ENCODE data around the gene CDH26. TPM values are rescaled to one million over a fixed set of nuclear protein-coding genes. Genes with fewer than 3 reads are reported as not detected.
A peak's percentile ranks its signal among the peaks of the same experiment; 100 is the strongest.

Gene CDH26
- total RNA-seq, 1 donor from 2014 or later, result not detected

- DNase-seq (ENCODE audit: low read depth), result no peak
- no peak overlapping the region for H3K4me3 ChIP-seq (ENCODE audit: low read depth, low read length)
- no peak for TF ChIP-seq CTCF (conservative IDR thresholded peaks at IDR 0.05; ENCODE audit: low read depth, low read length)
Observed at GRCh38 chr20:59925899-59926298, 32.3 kb upstream of the CDH26 start.

- TF ChIP-seq CTCF (conservative IDR thresholded peaks at IDR 0.05; ENCODE audit: low read depth, low read length), result no peak
- no peak for DNase-seq (ENCODE audit: low read depth)
Observed at GRCh38 chr20:59931511-59932312, 26.5 kb upstream of the CDH26 start.

GRCh38 chr20:59932616-59933295 is 25.5 kb upstream of the CDH26 start:
- TF ChIP-seq CTCF (conservative IDR thresholded peaks at IDR 0.05; ENCODE audit: low read depth, low read length), result no peak
- DNase-seq (ENCODE audit: low read depth), result no peak
- no peak overlapping the region for H3K4me3 ChIP-seq (ENCODE audit: low read depth, low read length)

More at GRCh38 chr20:59931511-59932312, 26.5 kb upstream of the CDH26 start:
- H3K4me3 ChIP-seq (ENCODE audit: low read depth, low read length), result no peak overlapping the region

- no peak for DNase-seq (ENCODE audit: low read depth)
Observed at GRCh38 chr20:59933296-59933848, 24.9 kb upstream of the CDH26 start, which contains the start of gene SYCP2. Gene SYCP2 (minus strand): TSS chr20:59933637. CDS start chr20:59922413, 11,224 bp downstream.

GRCh38 chr20:59933849-59934585 is 24.2 kb upstream of the CDH26 start:
- peak; percentile 86 for TF ChIP-seq CTCF (conservative IDR thresholded peaks at IDR 0.05; ENCODE audit: low read depth, low read length)
- no peak for DNase-seq (ENCODE audit: low read depth)
- peak overlapping the region; percentile 75 for H3K4me3 ChIP-seq (ENCODE audit: low read depth, low read length)

More at GRCh38 chr20:59933296-59933848, 24.9 kb upstream of the CDH26 start, which contains the start of gene SYCP2:
- H3K4me3 ChIP-seq (ENCODE audit: low read depth, low read length), result peak within 1 kb of the TSS; percentile 75
- TF ChIP-seq CTCF (conservative IDR thresholded peaks at IDR 0.05; ENCODE audit: low read depth, low read length), result no peak

- no peak overlapping the region for H3K4me3 ChIP-seq (ENCODE audit: low read depth, low read length)
- no peak for DNase-seq (ENCODE audit: low read depth)
- no peak for TF ChIP-seq CTCF (conservative IDR thresholded peaks at IDR 0.05; ENCODE audit: low read depth, low read length)
Observed at GRCh38 chr20:59935457-59936185, 22.6 kb upstream of the CDH26 start.
